Measurements from ENCODE around the gene TMEM187. TPM values are rescaled to one million over a fixed set of nuclear protein-coding genes. Genes with fewer than 3 reads are reported as not detected.

TMEM187 gene
- total and polyA plus RNA-seq, 10 donors: 2.0 to 12.2 (median 5.6) TPM

- Histone ChIP-seq H3K4me1 (peaks cover 0 to 64% (median 23%) of the 10 kb centered on the region in 6 donors), H3K27ac (peak overlapping the region; percentile 60 to 94 (median 88)), H3K36me3 (peaks cover 0 to 47% (median 22%) of the 10 kb centered on the region in 6 donors), H3K9me3 (no peaks in the 10 kb centered on the region), H3K4me3 (peak overlapping the region; percentile 37 to 85 (median 62)), H3K27me3 (replicated peaks in 1 of 7) (peaks cover 0 to 6% (median 0%) of the 10 kb centered on the region in 7 donors)
- TF ChIP-seq POLR2AphosphoS5 (IDR thresholded peaks at IDR 0.05): no peak
- TF ChIP-seq POLR2A (IDR thresholded peaks at IDR 0.05): no peak
- TF ChIP-seq, protein P1, sequence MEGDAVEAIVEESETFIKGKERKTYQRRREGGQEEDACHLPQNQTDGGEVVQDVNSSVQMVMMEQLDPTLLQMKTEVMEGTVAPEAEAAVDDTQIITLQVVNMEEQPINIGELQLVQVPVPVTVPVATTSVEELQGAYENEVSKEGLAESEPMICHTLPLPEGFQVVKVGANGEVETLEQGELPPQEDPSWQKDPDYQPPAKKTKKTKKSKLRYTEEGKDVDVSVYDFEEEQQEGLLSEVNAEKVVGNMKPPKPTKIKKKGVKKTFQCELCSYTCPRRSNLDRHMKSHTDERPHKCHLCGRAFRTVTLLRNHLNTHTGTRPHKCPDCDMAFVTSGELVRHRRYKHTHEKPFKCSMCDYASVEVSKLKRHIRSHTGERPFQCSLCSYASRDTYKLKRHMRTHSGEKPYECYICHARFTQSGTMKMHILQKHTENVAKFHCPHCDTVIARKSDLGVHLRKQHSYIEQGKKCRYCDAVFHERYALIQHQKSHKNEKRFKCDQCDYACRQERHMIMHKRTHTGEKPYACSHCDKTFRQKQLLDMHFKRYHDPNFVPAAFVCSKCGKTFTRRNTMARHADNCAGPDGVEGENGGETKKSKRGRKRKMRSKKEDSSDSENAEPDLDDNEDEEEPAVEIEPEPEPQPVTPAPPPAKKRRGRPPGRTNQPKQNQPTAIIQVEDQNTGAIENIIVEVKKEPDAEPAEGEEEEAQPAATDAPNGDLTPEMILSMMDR (IDR thresholded peaks at IDR 0.05 in 8 of 11, conservative IDR thresholded peaks at IDR 0.05 in 3 of 11): no peak
- intact Hi-C loops (cut with DNase I; ENCODE audit: low total_unique reads): no loop called here
- 0 to 57% (median 20%) methylated on average over 25 to 45 of the region's 45 CpGs; no CpG with 5 or more reads in 1 of the 5 donors for WGBS, 5 donors
- DNase-seq: no peak
Observed at GRCh38 chrX:154019061-154019621, 46.6 kb downstream of the TMEM187 start.

GRCh38 chrX:154019633-154020528, 47.3 kb downstream of the TMEM187 start, which contains the start of gene IRAK1:
Gene IRAK1 (minus strand): TSS chrX:154019902. CDS start chrX:154019812, 90 bp downstream.
- Histone ChIP-seq H3K27ac (peak within 1 kb of the TSS; percentile 80 to 94 (median 91)), H3K36me3 (peaks cover 0 to 43% (median 22%) of the 10 kb centered on the region in 6 donors), H3K27me3 (replicated peaks in 1 of 7) (peaks cover 0 to 6% (median 0%) of the 10 kb centered on the region in 7 donors), H3K4me3 (peak within 1 kb of the TSS; percentile 37 to 85 (median 62)), H3K4me1 (peaks cover 0 to 59% (median 25%) of the 10 kb centered on the region in 6 donors), H3K9me3 (no peaks in the 10 kb centered on the region)
- peak; percentile 92 for DNase-seq
- intact Hi-C loops (cut with DNase I; ENCODE audit: low total_unique reads): no loop called here
- TF ChIP-seq POLR2AphosphoS5 (IDR thresholded peaks at IDR 0.05) (peak in 2 of 3 donors; percentile 50 to 72), POLR2A (IDR thresholded peaks at IDR 0.05) (no peak)
- TF ChIP-seq, protein P1 (IDR thresholded peaks at IDR 0.05 in 8 of 11, conservative IDR thresholded peaks at IDR 0.05 in 3 of 11): no peak
- 0 to 54% (median 1%) methylated on average over 4 to 99 of the region's 99 CpGs for WGBS, 5 donors

DNA sequence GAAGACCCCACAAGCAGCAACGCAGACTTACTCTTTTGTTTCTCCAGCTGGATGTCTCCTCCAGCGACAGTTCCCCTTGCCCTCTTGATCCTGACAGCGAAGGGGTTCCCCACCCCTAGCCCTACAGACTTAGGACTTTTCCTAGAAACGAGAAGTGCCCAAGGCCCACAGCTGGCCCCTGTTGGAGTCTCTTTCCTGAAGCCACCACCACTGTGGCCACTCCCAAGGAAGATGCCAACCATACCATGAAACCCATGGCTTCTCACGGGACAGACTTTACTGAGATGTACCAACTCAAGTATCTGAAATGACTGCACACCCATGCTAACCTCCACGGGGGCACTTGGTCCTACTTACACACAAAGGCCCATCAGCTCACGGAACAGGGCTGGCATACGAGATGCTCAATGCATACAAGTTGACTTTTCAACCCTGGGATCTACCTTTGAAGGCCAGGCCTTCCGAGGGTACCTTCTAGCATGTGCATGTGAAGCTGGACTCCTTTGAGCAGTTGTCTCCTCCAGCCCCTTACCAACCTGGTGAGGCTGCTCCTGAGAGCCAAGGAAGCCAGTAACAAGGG, 48.1 kb downstream of the TMEM187 start:
- peaks cover 0 to 6% (median 0%) of the 10 kb centered on the region in 7 donors for H3K27me3 ChIP-seq (replicated peaks in 1 of 7)
- DNase-seq: no peak
- H3K27ac ChIP-seq: peak overlapping the region; percentile 80 to 94 (median 91)
- WGBS, 5 donors: 29 to 60% (median 37%) methylated on average over 7 to 9 of the region's 9 CpGs
- H3K36me3 ChIP-seq: peaks cover 0 to 41% (median 17%) of the 10 kb centered on the region in 6 donors
- intact Hi-C loops (cut with DNase I; ENCODE audit: low total_unique reads): no loop called here
- peaks cover 0 to 51% (median 27%) of the 10 kb centered on the region in 6 donors for H3K4me1 ChIP-seq
- H3K9me3 ChIP-seq: no peaks in the 10 kb centered on the region
- TF ChIP-seq, protein P1 (IDR thresholded peaks at IDR 0.05 in 8 of 11, conservative IDR thresholded peaks at IDR 0.05 in 3 of 11): no peak
- no peak for TF ChIP-seq POLR2A (IDR thresholded peaks at IDR 0.05)
- no peak for TF ChIP-seq POLR2AphosphoS5 (IDR thresholded peaks at IDR 0.05)
- peak overlapping the region in 7 of 8 donors; percentile 27 to 85 (median 46) for H3K4me3 ChIP-seq

All from spleen (tissue), 11 donors.